Natural killer cell (primary cell): Measurements from ENCODE around the gene INPP5A. TPM values are rescaled to one million over a fixed set of nuclear protein-coding genes. Genes with fewer than 3 reads are reported as not detected.

Source experiments
- ATAC-seq, 3 donors: fragments of 150-1000 bp in 2 of 3; fragments of 200-7000 bp in 1 of 3; cut with Tn5 transposase; 1 replicate in 1 of 3; 2 replicates in 2 of 3; pipeline ENCODE4 v1.10.0; 2021; ENCODE audit warnings: mild to moderate bottlenecking in 2 of 3, moderate library complexity in 2 of 3
- DNase-seq, 2 donors: peaks; one replicate each; pipeline versions ENCODE4 v3.0.0 to v3.0.0-alpha.2; 2013 to 2021; ENCODE audit warnings: mixed read lengths in 1 of 2
- H3K27ac ChIP-seq: one replicate; pipeline ENCODE4 v1.5.1; 2013; ENCODE audit warnings: mild to moderate bottlenecking, low read length
- H3K27me3 ChIP-seq: one replicate; pipeline ENCODE4 v1.6.1; 2013; ENCODE audit warnings: low read length; ENCODE audit not compliant: control insufficient read depth, insufficient read depth
- H3K36me3 ChIP-seq: one replicate; pipeline ENCODE4 v1.6.1; 2013; ENCODE audit warnings: low read length; ENCODE audit not compliant: control insufficient read depth, insufficient read depth
- H3K4me1 ChIP-seq: one replicate; pipeline ENCODE4 v1.6.1; 2013; ENCODE audit warnings: low read length; ENCODE audit not compliant: control insufficient read depth, insufficient read depth
- H3K4me3 ChIP-seq: one replicate; pipeline ENCODE4 v1.5.1; 2013; ENCODE audit warnings: low read length
- H3K9me3 ChIP-seq: one replicate; pipeline ENCODE4 v1.6.1; 2013; ENCODE audit warnings: low read length; ENCODE audit not compliant: control insufficient read depth, insufficient read depth
- H3K27ac Mint-ChIP-seq, 2 donors: one replicate each; pipeline ENCODE4 v1.8.0; 2022; ENCODE audit warnings: mild to moderate bottlenecking in 2 of 2, mixed read lengths in 2 of 2, moderate library complexity in 1 of 2
- H3K27me3 Mint-ChIP-seq, 2 donors: one replicate each; pipeline ENCODE4 v1.8.0; 2022; ENCODE audit warnings: low read depth in 2 of 2, mixed read lengths in 2 of 2
- H3K36me3 Mint-ChIP-seq: one replicate; pipeline ENCODE4 v1.8.0; 2022; ENCODE audit warnings: mixed read lengths
- H3K4me1 Mint-ChIP-seq, 2 donors: one replicate each; pipeline ENCODE4 v1.8.0; 2022; ENCODE audit warnings: mixed read lengths in 2 of 2
- H3K4me3 Mint-ChIP-seq: one replicate; pipeline ENCODE4 v1.8.0; 2022; ENCODE audit warnings: mild to moderate bottlenecking, moderate library complexity, mixed read lengths
- H3K9me3 Mint-ChIP-seq, 2 donors: one replicate each; pipeline ENCODE4 v1.8.0; 2022; ENCODE audit warnings: mixed read lengths in 2 of 2
- CTCF ChIP-seq: fragments of 200-600 bp; IDR thresholded peaks from one replicate; pipeline ENCODE4 v1.8.0; 2022; ENCODE audit warnings: antibody characterized with exemption
- WGBS: methylation state at CpG from one replicate; pipeline ENCODE4 v1.1.7; 2013; ENCODE audit warnings: missing lambda C conversion rate; ENCODE audit not compliant: insufficient coverage; 5-methylcytosine and 5-hydroxymethylcytosine counted together
- intact Hi-C: fragments of 100-400 bp; cut with micrococcal nuclease; formaldehyde crosslinking; loops from one replicate; pipeline ENCODE4 v1.14.2; 2022
- total RNA-seq, 4 donors: library from RNA; stranded (reverse); fragments of 120-200 nt in 1 of 4; gene quantifications; one replicate each; pipeline versions ENCODE4 v1.2.3 to v1.2.4, GENCODE V29; 2013 to 2022

INPP5A gene
- total RNA-seq, 3 donors from 2014 or later (not counting 1 experiment from before 2014, with no cell fraction given): 12.6 to 38.6 (median 18.6) TPM

- ATAC-seq (no peak), DNase-seq (no peak)
- no peaks in the 10 kb centered on the region for H3K27me3 ChIP-seq
- H3K27ac ChIP-seq: no peak overlapping the region
- H3K36me3 Mint-ChIP-seq: peaks cover 17% of the 10 kb centered on the region
- H3K27me3 Mint-ChIP-seq: no peaks in the 10 kb centered on the region
- intact Hi-C loops: no loop called here
- H3K9me3 ChIP-seq: no peaks in the 10 kb centered on the region
- H3K4me3 ChIP-seq: no peak overlapping the region
- H3K4me1 Mint-ChIP-seq: peaks cover 45 to 52% of the 10 kb centered on the region in 2 donors
- TF ChIP-seq CTCF: no peak
- no peaks in the 10 kb centered on the region for H3K36me3 ChIP-seq
- peaks cover 0 to 4% of the 10 kb centered on the region in 2 donors for H3K9me3 Mint-ChIP-seq
- peaks cover 38% of the 10 kb centered on the region for H3K4me1 ChIP-seq
- no peak overlapping the region for H3K27ac Mint-ChIP-seq
- no peak overlapping the region for H3K4me3 Mint-ChIP-seq
- WGBS: 96% methylated on average over 28 of the region's 28 CpGs
Observed at GRCh38 chr10:132698761-132699391, 161.3 kb downstream of the INPP5A start.

DNA sequence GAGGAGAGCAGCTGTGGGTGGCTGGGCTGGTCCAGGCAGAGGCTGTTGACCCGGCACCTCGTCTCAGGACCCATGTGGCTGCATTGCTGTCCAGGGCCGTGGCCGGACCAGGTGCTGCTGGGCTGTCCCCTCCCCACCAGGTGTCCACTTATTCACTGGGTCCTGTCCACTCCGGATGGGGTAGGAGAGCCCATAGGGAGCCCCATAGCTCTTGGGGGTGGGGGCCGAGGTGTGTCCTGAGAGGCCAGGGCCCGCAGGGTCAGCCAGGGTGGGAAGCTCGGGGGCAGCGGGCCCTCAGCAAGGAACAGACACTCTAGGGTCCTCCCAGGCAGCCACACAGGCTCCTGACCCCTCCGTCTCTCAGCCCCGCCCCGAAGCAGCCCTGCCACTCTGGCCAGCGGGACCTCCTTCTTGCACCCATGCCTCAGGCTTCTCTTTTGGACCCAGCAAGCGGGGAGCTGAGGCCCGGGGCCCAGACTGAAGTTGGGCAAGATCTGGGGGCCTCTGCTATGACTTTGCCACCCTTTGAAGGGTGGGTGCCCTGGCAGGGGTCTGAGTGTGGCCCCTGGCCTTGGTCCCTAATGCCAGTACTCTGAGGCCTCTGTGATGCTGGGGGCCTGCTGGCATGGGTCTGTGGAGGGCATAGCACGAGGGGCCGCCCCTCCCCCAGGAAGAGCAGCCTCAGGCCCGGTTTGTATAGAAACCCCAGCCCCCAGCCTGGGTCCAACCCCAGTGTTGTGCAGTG is 162.0 kb downstream of the INPP5A start:
- Mint-ChIP-seq H3K27ac (no peak overlapping the region), H3K27me3 (no peaks in the 10 kb centered on the region), H3K4me1 (peaks cover 47 to 55% of the 10 kb centered on the region in 2 donors), H3K4me3 (no peak overlapping the region), H3K36me3 (peaks cover 11% of the 10 kb centered on the region), H3K9me3 (peaks cover 0 to 4% of the 10 kb centered on the region in 2 donors)
- H3K9me3 ChIP-seq: no peaks in the 10 kb centered on the region
- H3K27ac ChIP-seq: no peak overlapping the region
- no peak overlapping the region for H3K4me3 ChIP-seq
- no peaks in the 10 kb centered on the region for H3K36me3 ChIP-seq
- ATAC-seq (no peak), DNase-seq (no peak)
- peaks cover 39% of the 10 kb centered on the region for H3K4me1 ChIP-seq
- H3K27me3 ChIP-seq: no peaks in the 10 kb centered on the region
- intact Hi-C loops: no loop called here
- TF ChIP-seq CTCF: no peak
- 90% methylated on average over 18 of the region's 18 CpGs for WGBS

GRCh38 chr10:132700156-132701098 is 162.8 kb downstream of the INPP5A start:
- H3K4me3 ChIP-seq: no peak overlapping the region
- no peak overlapping the region for H3K27ac ChIP-seq
- no peaks in the 10 kb centered on the region for H3K36me3 ChIP-seq
- peaks cover 3% of the 10 kb centered on the region for H3K36me3 Mint-ChIP-seq
- H3K9me3 ChIP-seq: peaks cover 2% of the 10 kb centered on the region
- ATAC-seq (no peak), DNase-seq (no peak)
- peak overlapping the region; percentile 17 for H3K4me3 Mint-ChIP-seq
- peaks cover 40 to 48% of the 10 kb centered on the region in 2 donors for H3K4me1 Mint-ChIP-seq
- intact Hi-C loops: no loop called here
- no peak overlapping the region for H3K27ac Mint-ChIP-seq
- no peaks in the 10 kb centered on the region for H3K27me3 ChIP-seq
- WGBS: 90% methylated on average over 24 of the region's 27 CpGs
- no peaks in the 10 kb centered on the region for H3K27me3 Mint-ChIP-seq
- no peaks in the 10 kb centered on the region for H3K9me3 Mint-ChIP-seq
- no peak for TF ChIP-seq CTCF
- H3K4me1 ChIP-seq: peaks cover 39% of the 10 kb centered on the region
